ENCODE data around the gene SCAF1. TPM values are rescaled to one million over a fixed set of nuclear protein-coding genes. Genes with fewer than 3 reads are reported as not detected.

Gene SCAF1
- total and polyA plus RNA-seq, 2 donors (not counting 1 experiment from before 2014, with no cell fraction given): 17.1 to 68.3 TPM

GRCh38 chr19:49629659-49630058 lies 12.3 kb upstream of the SCAF1 start:
- ATAC-seq (ENCODE audit: low read depth): no peak
- no peaks in the 10 kb centered on the region for H3K9me3 Mint-ChIP-seq (ENCODE audit: insufficient read depth)

More at GRCh38 chr19:49629659-49630058, 12.3 kb upstream of the SCAF1 start:
- Mint-ChIP-seq H3K27ac (no peak overlapping the region), H3K4me1 (no peaks in the 10 kb centered on the region), H3K27me3 (no peaks in the 10 kb centered on the region), H3K4me3 (no peak overlapping the region)
- ChIA-PET CTCF (no interaction called here), POLR2A (no interaction called here)
- intact Hi-C loops (cut with micrococcal nuclease): no loop called here
- peaks cover 1% of the 10 kb centered on the region for H4K20me1 ChIP-seq (ENCODE audit: control insufficient read depth, insufficient read depth, low read length, poor library complexity, severe bottlenecking)
- H3K4me3 ChIP-seq (ENCODE audit: control extremely low read depth in 1 of 5, extremely low read depth in 1 of 5, insufficient read depth in 1 of 5, low read depth in 2 of 5, low read length in 4 of 5): no peak overlapping the region
- H3K9ac ChIP-seq (ENCODE audit: low read length): no peak overlapping the region
- TF ChIP-seq EZH2 (IDR thresholded peaks at IDR 0.05; ENCODE audit: borderline replicate concordance, insufficient read depth, low read depth, low read length, poor library complexity, severe bottlenecking): no peak
- no peak for TF ChIP-seq CTCF (IDR thresholded peaks at IDR 0.05)
- no peak overlapping the region for H3K27ac ChIP-seq (ENCODE audit: low read length in 2 of 2)
- no peaks in the 10 kb centered on the region for H3K9me3 ChIP-seq (ENCODE audit: control extremely low read depth in 1 of 3, control insufficient read depth in 2 of 3, insufficient read depth in 1 of 3, low read length in 2 of 3)
- no peak overlapping the region for H2AFZ ChIP-seq (ENCODE audit: insufficient read depth, low read depth, low read length, poor library complexity, severe bottlenecking)
- no peaks in the 10 kb centered on the region for H3K27me3 ChIP-seq (replicated peaks in 1 of 4; ENCODE audit: control extremely low read depth in 1 of 4, control insufficient read depth in 3 of 4, insufficient read depth in 4 of 4, low read length in 3 of 4)
- no peaks in the 10 kb centered on the region for H3K79me2 ChIP-seq (ENCODE audit: control insufficient read depth, insufficient read depth, low read length)
- no peak overlapping the region for H3K4me2 ChIP-seq (replicated peaks; ENCODE audit: low read depth, low read length, poor library complexity, severe bottlenecking)
- peaks cover 0 to 7% of the 10 kb centered on the region in 2 experiments for H3K36me3 ChIP-seq (replicated peaks in 1 of 2; ENCODE audit: control extremely low read depth in 1 of 2, control insufficient read depth in 1 of 2, extremely low read depth in 1 of 2, insufficient read depth in 2 of 2, low read length in 1 of 2)
- DNase-seq: no peak
- WGBS (ENCODE audit: insufficient coverage): 98% methylated on average over 8 of the region's 9 CpGs
- H3K4me1 ChIP-seq (ENCODE audit: control insufficient read depth in 2 of 2, insufficient read depth in 2 of 2, low read length in 2 of 2): no peaks in the 10 kb centered on the region
